ENCODE data around the gene ATXN10.

Gene ATXN10

GRCh38 chr22:45879552-45879949 is 207.9 kb downstream of the ATXN10 start:
- Histone ChIP-seq H3K4me1 (ENCODE audit: insufficient read depth, low read length) (peaks cover 5% of the 10 kb centered on the region; the same call in 1 of the 2 replicates), H3K9me3 (ENCODE audit: insufficient read depth, low read depth, low read length) (no peaks in the 10 kb centered on the region), H3K9ac (ENCODE audit: low read depth, low read length) (no peak overlapping the region), H3K27ac (ENCODE audit: low read length) (no peak overlapping the region), H3K27me3 (ENCODE audit: insufficient read depth, low read length) (peaks cover 61% of the 10 kb centered on the region), H3K4me3 (ENCODE audit: low read length) (no peak overlapping the region), H3K36me3 (ENCODE audit: insufficient read depth, low read depth, low read length) (no peaks in the 10 kb centered on the region)

DNA sequence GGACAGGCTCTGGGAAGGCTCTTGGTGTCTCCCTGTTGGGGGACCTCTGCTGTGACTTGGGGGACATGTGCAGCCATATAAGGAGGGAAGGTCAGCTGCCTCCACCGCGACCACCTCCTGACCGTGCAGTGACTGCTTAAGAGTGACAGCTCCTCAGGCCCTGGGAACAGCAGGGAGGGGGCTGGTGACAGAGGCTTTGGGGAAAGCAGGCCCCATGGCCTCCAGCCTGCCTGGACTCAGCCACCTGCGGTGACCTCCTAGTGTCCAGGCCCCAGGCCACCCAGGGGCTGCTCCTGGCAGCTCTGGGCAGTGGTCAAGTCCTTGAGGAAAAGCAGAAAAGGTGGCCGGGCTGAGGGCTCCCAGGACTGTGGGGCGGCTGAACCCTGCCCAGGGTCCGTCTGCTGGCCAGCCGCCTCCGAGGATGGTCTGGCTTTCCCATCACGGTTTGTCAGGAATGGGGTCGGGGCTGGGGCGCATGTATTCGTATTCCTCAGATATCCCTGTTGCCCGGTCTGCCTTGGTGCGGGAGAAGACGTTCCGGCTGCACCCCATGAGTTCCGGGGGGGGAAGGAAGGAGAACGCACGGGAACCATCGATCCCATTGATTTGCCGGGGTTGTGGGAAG is 208.6 kb downstream of the ATXN10 start:
- H3K27ac ChIP-seq (ENCODE audit: low read length), result no peak overlapping the region
- H3K27me3 ChIP-seq (ENCODE audit: insufficient read depth, low read length), result peaks cover 61% of the 10 kb centered on the region
- peak overlapping the region; percentile 47; the same call in 1 of the 2 replicates for H3K4me3 ChIP-seq (ENCODE audit: low read length)
- H3K9ac ChIP-seq (ENCODE audit: low read depth, low read length), result no peak overlapping the region
- H3K4me1 ChIP-seq (ENCODE audit: insufficient read depth, low read length), result peaks cover 5% of the 10 kb centered on the region; the same call in 1 of the 2 replicates
- no peaks in the 10 kb centered on the region for H3K9me3 ChIP-seq (ENCODE audit: insufficient read depth, low read depth, low read length)
- H3K36me3 ChIP-seq (ENCODE audit: insufficient read depth, low read depth, low read length), result no peaks in the 10 kb centered on the region

DNA sequence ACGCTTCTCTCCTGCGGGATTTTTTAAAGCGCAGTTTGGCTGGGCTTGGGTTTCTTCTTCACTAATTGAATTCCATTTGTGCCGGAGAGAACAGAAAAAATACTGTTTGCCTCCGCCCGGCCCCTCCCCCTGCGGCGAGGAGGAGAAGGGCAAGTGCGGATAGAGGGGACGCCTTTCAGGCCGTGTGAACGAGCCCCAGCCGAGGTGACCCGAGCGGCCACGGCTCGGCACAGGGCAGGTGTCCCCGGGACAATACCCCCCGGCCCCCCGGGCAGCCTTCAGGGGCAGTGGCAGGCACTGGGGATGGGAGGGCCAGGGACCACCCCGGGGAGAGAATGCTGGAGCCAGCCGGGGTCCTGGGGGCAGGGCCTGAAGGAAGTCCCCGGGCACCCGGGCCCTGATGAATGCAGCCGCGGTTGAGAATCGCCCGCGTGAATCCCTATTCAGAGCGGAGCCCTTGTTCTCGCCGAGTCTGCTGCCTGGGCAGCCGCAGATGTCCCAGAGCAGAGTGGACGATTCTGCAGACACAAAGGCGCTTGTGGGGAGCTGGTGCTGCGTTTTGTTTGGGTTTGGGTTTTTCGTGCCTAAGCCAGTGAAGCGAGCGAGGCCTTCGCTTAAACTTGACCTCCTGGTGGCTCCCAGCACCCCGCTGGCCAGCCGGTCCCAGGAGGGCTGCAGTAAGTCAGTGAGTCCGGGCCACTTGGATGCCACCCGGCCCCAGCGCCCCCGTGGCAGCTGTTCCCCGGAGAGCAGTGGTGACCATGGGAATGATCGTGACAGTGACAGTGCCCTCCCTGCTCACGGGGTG is 209.3 kb downstream of the ATXN10 start:
- no peak overlapping the region for H3K9ac ChIP-seq (ENCODE audit: low read depth, low read length)
- H3K36me3 ChIP-seq (ENCODE audit: insufficient read depth, low read depth, low read length), result no peaks in the 10 kb centered on the region
- H3K4me3 ChIP-seq (ENCODE audit: low read length), result peak overlapping the region; percentile 47; the same call in 1 of the 2 replicates
- H3K4me1 ChIP-seq (ENCODE audit: insufficient read depth, low read length), result peaks cover 5% of the 10 kb centered on the region; the same call in 1 of the 2 replicates
- H3K27ac ChIP-seq (ENCODE audit: low read length), result no peak overlapping the region
- peaks cover 61% of the 10 kb centered on the region for H3K27me3 ChIP-seq (ENCODE audit: insufficient read depth, low read length)
- H3K9me3 ChIP-seq (ENCODE audit: insufficient read depth, low read depth, low read length), result no peaks in the 10 kb centered on the region

DNA sequence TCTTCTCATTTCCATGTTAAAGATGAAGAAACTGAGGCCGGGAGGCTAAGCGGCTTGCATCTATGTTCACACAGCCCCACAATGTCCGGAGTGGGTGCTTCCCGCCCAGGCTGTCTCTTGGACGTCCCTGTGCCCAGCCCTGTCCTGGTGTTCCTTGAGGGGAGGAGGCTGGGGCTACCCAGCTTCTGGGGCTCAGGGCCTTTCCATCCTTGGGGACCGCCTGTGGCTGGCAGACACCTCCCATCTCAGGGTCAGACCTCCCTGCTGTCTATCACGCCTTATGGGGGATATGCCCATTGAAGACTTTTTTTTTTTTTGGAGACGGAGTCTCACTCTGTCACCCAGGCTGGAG is 209.9 kb downstream of the ATXN10 start:
- Histone ChIP-seq H3K36me3 (ENCODE audit: insufficient read depth, low read depth, low read length) (no peaks in the 10 kb centered on the region), H3K4me1 (ENCODE audit: insufficient read depth, low read length) (peaks cover 5% of the 10 kb centered on the region; the same call in 1 of the 2 replicates), H3K9ac (ENCODE audit: low read depth, low read length) (no peak overlapping the region), H3K27ac (ENCODE audit: low read length) (no peak overlapping the region), H3K27me3 (ENCODE audit: insufficient read depth, low read length) (peaks cover 57% of the 10 kb centered on the region), H3K4me3 (ENCODE audit: low read length) (peak overlapping the region; percentile 47; the same call in 1 of the 2 replicates), H3K9me3 (ENCODE audit: insufficient read depth, low read depth, low read length) (no peaks in the 10 kb centered on the region)

- Histone ChIP-seq H3K27me3 (ENCODE audit: insufficient read depth, low read length) (peaks cover 42% of the 10 kb centered on the region), H3K36me3 (ENCODE audit: insufficient read depth, low read depth, low read length) (no peaks in the 10 kb centered on the region), H3K4me1 (ENCODE audit: insufficient read depth, low read length) (peaks cover 5% of the 10 kb centered on the region; the same call in 1 of the 2 replicates), H3K9me3 (ENCODE audit: insufficient read depth, low read depth, low read length) (no peaks in the 10 kb centered on the region), H3K9ac (ENCODE audit: low read depth, low read length) (no peak overlapping the region), H3K27ac (ENCODE audit: low read length) (no peak overlapping the region), H3K4me3 (ENCODE audit: low read length) (no peak overlapping the region)
Observed at GRCh38 chr22:45882881-45883810, 211.5 kb downstream of the ATXN10 start.

GRCh38 chr22:45883811-45884170 is 212.2 kb downstream of the ATXN10 start:
- Histone ChIP-seq H3K27me3 (ENCODE audit: insufficient read depth, low read length) (peaks cover 35% of the 10 kb centered on the region), H3K9me3 (ENCODE audit: insufficient read depth, low read depth, low read length) (no peaks in the 10 kb centered on the region), H3K36me3 (ENCODE audit: insufficient read depth, low read depth, low read length) (no peaks in the 10 kb centered on the region), H3K9ac (ENCODE audit: low read depth, low read length) (no peak overlapping the region), H3K27ac (ENCODE audit: low read length) (no peak overlapping the region), H3K4me1 (ENCODE audit: insufficient read depth, low read length) (peaks cover under 1% of the 10 kb centered on the region; the same call in 1 of the 2 replicates), H3K4me3 (ENCODE audit: low read length) (no peak overlapping the region)

- Histone ChIP-seq H3K4me1 (ENCODE audit: insufficient read depth, low read length) (no peaks in the 10 kb centered on the region; the same call in 1 of the 2 replicates), H3K9me3 (ENCODE audit: insufficient read depth, low read depth, low read length) (no peaks in the 10 kb centered on the region), H3K4me3 (ENCODE audit: low read length) (no peak overlapping the region), H3K27ac (ENCODE audit: low read length) (no peak overlapping the region), H3K27me3 (ENCODE audit: insufficient read depth, low read length) (peaks cover 31% of the 10 kb centered on the region), H3K36me3 (ENCODE audit: insufficient read depth, low read depth, low read length) (no peaks in the 10 kb centered on the region), H3K9ac (ENCODE audit: low read depth, low read length) (no peak overlapping the region)
Observed at GRCh38 chr22:45884201-45885062, 212.8 kb downstream of the ATXN10 start.

GRCh38 chr22:45885171-45885840 is 213.7 kb downstream of the ATXN10 start:
- no peak overlapping the region for H3K27ac ChIP-seq (ENCODE audit: low read length)
- H3K4me1 ChIP-seq (ENCODE audit: insufficient read depth, low read length), result no peaks in the 10 kb centered on the region; the same call in 1 of the 2 replicates
- H3K4me3 ChIP-seq (ENCODE audit: low read length), result no peak overlapping the region
- no peaks in the 10 kb centered on the region for H3K36me3 ChIP-seq (ENCODE audit: insufficient read depth, low read depth, low read length)
- no peak overlapping the region for H3K9ac ChIP-seq (ENCODE audit: low read depth, low read length)
- no peaks in the 10 kb centered on the region for H3K9me3 ChIP-seq (ENCODE audit: insufficient read depth, low read depth, low read length)
- H3K27me3 ChIP-seq (ENCODE audit: insufficient read depth, low read length), result peaks cover 23% of the 10 kb centered on the region

DNA sequence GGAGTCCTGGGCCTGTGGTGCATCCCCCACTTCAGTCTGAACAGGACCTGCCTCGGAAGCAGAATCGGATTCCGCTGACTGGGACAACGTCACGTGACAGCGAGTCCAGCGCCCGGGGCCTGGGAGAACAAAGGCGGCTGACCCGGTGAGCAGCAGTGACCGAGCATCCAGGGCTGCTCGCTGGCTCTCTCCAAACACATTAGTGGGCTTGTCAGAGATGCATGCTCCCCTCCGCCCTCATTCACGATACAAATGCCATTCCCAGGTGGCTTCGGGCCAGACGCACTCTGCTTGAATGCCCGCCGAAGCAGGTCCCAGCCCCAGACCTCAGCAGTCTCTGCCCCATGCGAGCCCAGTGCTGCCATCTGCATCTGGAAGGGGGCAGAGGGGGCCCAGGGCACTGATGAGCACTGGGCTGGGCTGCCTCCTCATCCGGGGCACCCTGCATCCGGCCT is 214.3 kb downstream of the ATXN10 start:
- Histone ChIP-seq H3K27ac (ENCODE audit: low read length) (no peak overlapping the region), H3K9me3 (ENCODE audit: insufficient read depth, low read depth, low read length) (no peaks in the 10 kb centered on the region), H3K9ac (ENCODE audit: low read depth, low read length) (no peak overlapping the region), H3K27me3 (ENCODE audit: insufficient read depth, low read length) (peaks cover 16% of the 10 kb centered on the region), H3K4me3 (ENCODE audit: low read length) (no peak overlapping the region), H3K4me1 (ENCODE audit: insufficient read depth, low read length) (no peaks in the 10 kb centered on the region; the same call in 1 of the 2 replicates), H3K36me3 (ENCODE audit: insufficient read depth, low read depth, low read length) (no peaks in the 10 kb centered on the region)

- Histone ChIP-seq H3K36me3 (ENCODE audit: insufficient read depth, low read depth, low read length) (no peaks in the 10 kb centered on the region), H3K4me1 (ENCODE audit: insufficient read depth, low read length) (no peaks in the 10 kb centered on the region), H3K4me3 (ENCODE audit: low read length) (no peak overlapping the region), H3K9ac (ENCODE audit: low read depth, low read length) (no peak overlapping the region), H3K9me3 (ENCODE audit: insufficient read depth, low read depth, low read length) (no peaks in the 10 kb centered on the region), H3K27ac (ENCODE audit: low read length) (no peak overlapping the region), H3K27me3 (ENCODE audit: insufficient read depth, low read length) (peaks cover 10% of the 10 kb centered on the region)
Observed at GRCh38 chr22:45886540-45886939, 214.9 kb downstream of the ATXN10 start.
